Astrocyte of the spinal cord (primary cell): ENCODE data around the gene YBX2.

ENCODE experiments used
- DNase-seq: peaks from one replicate; pipeline ENCODE4 v3.0.0; 2011; ENCODE audit warnings: low read depth, low spot score
- H3K4me3 ChIP-seq: 2 replicates; pipeline ENCODE4 v1.5.1; 2011; ENCODE audit warnings: low read depth, mild to moderate bottlenecking, low read length, moderate library complexity
- CTCF ChIP-seq: IDR thresholded peaks from 2 replicates; pipeline ENCODE4 v1.5.1; 2012; ENCODE audit warnings: low read depth, mild to moderate bottlenecking, low read length, inconsistent platforms
- in situ Hi-C: cut with HindIII; loops from 2 replicates; pipeline ENCODE4 v1.10.0; 2017; ENCODE audit warnings: low sequenced_read_pairs

Gene YBX2

GRCh38 chr17:7242717-7243452, 51.6 kb downstream of the YBX2 start:
- H3K4me3 ChIP-seq = peak overlapping the region; percentile 96
- in situ Hi-C loops = no loop called here
- peak; percentile 97 for DNase-seq
- no peak for TF ChIP-seq CTCF

GRCh38 chr17:7241783-7242716, 52.4 kb downstream of the YBX2 start, which contains the start of gene GABARAP:
Gene GABARAP, minus strand, starts transcription at chr17:7242449. Its CDS starts 119 bp downstream, at chr17:7242330.
- in situ Hi-C loops = no loop called here
- peak; percentile 95 for DNase-seq
- H3K4me3 ChIP-seq = peak within 1 kb of the TSS; percentile 96
- no peak for TF ChIP-seq CTCF

DNA sequence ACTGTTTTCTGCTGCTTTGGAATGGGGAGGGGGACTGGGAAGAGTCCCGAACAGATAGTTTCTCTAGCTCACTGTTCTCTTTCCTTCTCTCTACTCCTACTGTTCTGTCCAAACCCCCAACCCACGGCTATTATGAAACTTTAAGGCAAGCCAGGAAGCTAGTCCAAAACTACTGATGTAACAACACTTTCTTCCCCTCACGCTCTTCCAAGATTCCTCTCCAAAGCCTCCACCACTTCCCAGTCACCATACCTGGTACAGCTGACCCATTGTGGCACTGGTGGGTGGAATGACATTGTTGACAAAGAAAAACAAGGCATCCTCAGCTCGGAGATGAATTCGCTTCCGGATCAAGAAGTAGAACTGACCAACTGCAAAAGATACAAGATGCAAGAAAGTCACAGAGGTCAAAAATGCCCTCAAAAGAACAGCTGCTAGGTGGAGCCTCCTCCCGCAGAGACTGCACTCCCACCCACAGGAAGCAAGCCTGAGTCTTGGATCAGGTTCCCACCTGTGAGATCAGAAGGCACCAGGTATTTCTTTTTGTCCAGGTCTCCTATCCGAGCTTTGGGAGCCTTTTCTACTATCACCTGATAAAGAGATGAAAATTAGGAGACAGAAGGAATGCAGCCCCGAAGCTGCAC, 53.2 kb downstream of the YBX2 start:
- no peak for TF ChIP-seq CTCF
- in situ Hi-C loops = no loop called here
- DNase-seq = no peak
- peak overlapping the region; percentile 96 for H3K4me3 ChIP-seq

- TF ChIP-seq CTCF = no peak
- in situ Hi-C loops = no loop called here
- DNase-seq = no peak
- peak overlapping the region; percentile 12 for H3K4me3 ChIP-seq
Measured at GRCh38 chr17:7240375-7240774, 54.1 kb downstream of the YBX2 start.

GRCh38 chr17:7239091-7240027, 55.1 kb downstream of the YBX2 start, which contains the start of gene PHF23:
Gene PHF23, minus strand, starts transcription at chr17:7239457. Its CDS starts 178 bp downstream, at chr17:7239279.
- no peak for TF ChIP-seq CTCF
- peak; percentile 100 for DNase-seq
- in situ Hi-C loops = no loop called here
- peak within 1 kb of the TSS; percentile 98 for H3K4me3 ChIP-seq
